Common myeloid progenitor, CD34-positive (primary cell): ENCODE data around the gene PLEKHA8.

Source experiments
- CTCF ChIA-PET: fragments of 350-600 bp; sonication (Branson Sonifier 250); formaldehyde crosslinking; loops from one replicate; lab custom pipeline; 2021; ENCODE audit warnings: antibody characterized with exemption; lab: Charles Lee
- POLR2A ChIA-PET: fragments of 350-600 bp; sonication (Branson Sonifier 250); formaldehyde crosslinking; loops from one replicate; lab custom pipeline; 2021; ENCODE audit warnings: antibody characterized with exemption; lab: Charles Lee
- DNase-seq, 3 donors: peaks; one replicate each; pipeline versions ENCODE4 v3.0.0 to v3.0.0-alpha.2; 2013
- H3K27ac ChIP-seq, 2 experiments: 1 replicate in 1 of 2; 2 replicates in 1 of 2; pipeline ENCODE4 v1.7.0; 2013; ENCODE audit warnings: inconsistent platforms in 2 of 2, low read length in 2 of 2, mild to moderate bottlenecking in 2 of 2, low read depth in 1 of 2, moderate library complexity in 1 of 2; ENCODE audit not compliant: severe bottlenecking in 2 of 2, insufficient read depth in 1 of 2, poor library complexity in 1 of 2
- H3K27me3 ChIP-seq, 5 experiments: replicated peaks in 2 of 5; 1 replicate in 3 of 5; 2 replicates in 2 of 5; pipeline versions ENCODE4 v1.6.1 to v1.7.0; 2013; ENCODE audit warnings: low read length in 4 of 5, mild to moderate bottlenecking in 2 of 5, moderate library complexity in 2 of 5, inconsistent platforms in 1 of 5; ENCODE audit not compliant: insufficient read depth in 5 of 5, control insufficient read depth in 4 of 5
- H3K36me3 ChIP-seq, 4 experiments: 1 replicate in 2 of 4; 2 replicates in 2 of 4; pipeline versions ENCODE4 v1.6.1 to v1.7.0; 2013; ENCODE audit warnings: low read length in 3 of 4, control low read depth in 1 of 4, mild to moderate bottlenecking in 1 of 4; ENCODE audit not compliant: control insufficient read depth in 4 of 4, insufficient read depth in 4 of 4
- H3K4me1 ChIP-seq, 4 experiments: 1 replicate in 3 of 4; 2 replicates in 1 of 4; pipeline versions ENCODE4 v1.6.1 to v1.7.1; 2013; ENCODE audit warnings: low read length in 3 of 4, mild to moderate bottlenecking in 3 of 4, control low read depth in 1 of 4, inconsistent platforms in 1 of 4, moderate library complexity in 1 of 4; ENCODE audit not compliant: control insufficient read depth in 4 of 4, insufficient read depth in 4 of 4; ENCODE audit errors: control extremely low read depth in 1 of 4
- H3K4me3 ChIP-seq, 7 experiments: 1 replicate in 4 of 7; 2 replicates in 3 of 7; pipeline versions ENCODE4 v1.5.1 to v1.7.0; 2013; ENCODE audit warnings: mild to moderate bottlenecking in 7 of 7, low read length in 6 of 7, moderate library complexity in 6 of 7, inconsistent platforms in 2 of 7, low read depth in 2 of 7, control low read depth in 1 of 7; ENCODE audit not compliant: insufficient read depth in 4 of 7, control insufficient read depth in 1 of 7; ENCODE audit errors: extremely low read depth in 1 of 7
- H3K9me3 ChIP-seq, 5 experiments: 1 replicate in 4 of 5; 2 replicates in 1 of 5; pipeline versions ENCODE4 v1.6.1 to v1.7.1; 2013; ENCODE audit warnings: low read length in 4 of 5, mild to moderate bottlenecking in 2 of 5, inconsistent platforms in 1 of 5, low read depth in 1 of 5, moderate library complexity in 1 of 5; ENCODE audit not compliant: control insufficient read depth in 4 of 5, insufficient read depth in 2 of 5; ENCODE audit errors: control extremely low read depth in 1 of 5
- WGBS: methylation state at CpG from one replicate; pipeline ENCODE4 v1.1.5; 2013; ENCODE audit not compliant: insufficient coverage; 5-methylcytosine and 5-hydroxymethylcytosine counted together

The PLEKHA8 gene

GRCh38 chr7:30117896-30118295, 89.7 kb downstream of the PLEKHA8 start:
- Histone ChIP-seq H3K4me1 (no peaks in the 10 kb centered on the region), H3K9me3 (peaks cover 2 to 6% (median 4%) of the 10 kb centered on the region in 5 experiments), H3K27ac (no peak overlapping the region), H3K27me3 (no peaks in the 10 kb centered on the region), H3K36me3 (no peaks in the 10 kb centered on the region), H3K4me3 (no peak overlapping the region)
- ChIA-PET CTCF (interaction anchor here (1.2 kb wide), 1 partner anchor 41 kb away, joined by 3 read pairs; no protein-coding TSS in a partner anchor), POLR2A (interaction anchor here (0.5 kb wide), 1 partner anchor 17 kb away, joined by 3 read pairs; the partner anchor contains the start of gene MTURN)
- no peak for DNase-seq
- WGBS: 95% methylated on average over 4 of the region's 4 CpGs

GRCh38 chr7:30119890-30120577, 91.8 kb downstream of the PLEKHA8 start:
- no peak for DNase-seq
- no peak overlapping the region for H3K27ac ChIP-seq
- ChIA-PET CTCF (interaction anchor here (1.4 kb wide), 1 partner anchor 12 kb away, joined by 3 read pairs; no protein-coding TSS in a partner anchor), POLR2A (no interaction called here)
- WGBS: 79% methylated on average over 3 of the region's 4 CpGs
- H3K36me3 ChIP-seq: no peaks in the 10 kb centered on the region
- no peaks in the 10 kb centered on the region for H3K27me3 ChIP-seq
- H3K4me3 ChIP-seq: no peak overlapping the region
- H3K4me1 ChIP-seq: no peaks in the 10 kb centered on the region
- no peaks in the 10 kb centered on the region for H3K9me3 ChIP-seq

- H3K27ac ChIP-seq: peak overlapping the region; percentile 29 to 59
- peak in 2 of 3 donors; percentile 52 to 73 for DNase-seq
- peaks cover 0 to 9% (median 2%) of the 10 kb centered on the region in 4 experiments for H3K36me3 ChIP-seq
- peak overlapping the region; percentile 74 to 97 (median 88) for H3K4me3 ChIP-seq
- H3K27me3 ChIP-seq: no peaks in the 10 kb centered on the region
- peaks cover 3 to 50% (median 27%) of the 10 kb centered on the region in 4 experiments for H3K4me1 ChIP-seq
- POLR2A ChIA-PET: interaction anchor here (0.6 to 4.0 kb wide), 8 partner anchors 8 to 1887 kb away, joined by 3 to 31 read pairs (median 3); no protein-coding TSS in a partner anchor
- H3K9me3 ChIP-seq: no peaks in the 10 kb centered on the region
- WGBS: 18% methylated on average over 9 of the region's 13 CpGs
- CTCF ChIA-PET: interaction anchor here (0.8 to 2.2 kb wide), 10 partner anchors 9 to 256 kb away, joined by 3 to 10 read pairs (median 4); no protein-coding TSS in a partner anchor
Measured at GRCh38 chr7:30133736-30134610, 105.8 kb downstream of the PLEKHA8 start.

GRCh38 chr7:30134611-30135300, 106.5 kb downstream of the PLEKHA8 start, which contains the start of gene MTURN:
Gene MTURN, plus strand, starts transcription at chr7:30134986. Its CDS starts 151 bp downstream, at chr7:30135137.
- H3K9me3 ChIP-seq: no peaks in the 10 kb centered on the region
- peaks cover 3 to 56% (median 29%) of the 10 kb centered on the region in 4 experiments for H3K4me1 ChIP-seq
- under 1% methylated on average over 71 of the region's 99 CpGs for WGBS
- ChIA-PET CTCF (interaction anchor here (0.8 to 2.2 kb wide), 9 partner anchors 8 to 60 kb away, joined by 3 to 10 read pairs (median 4); no protein-coding TSS in a partner anchor), POLR2A (interaction anchor here (0.6 to 4.0 kb wide), 10 partner anchors 8 to 1888 kb away, joined by 3 to 31 read pairs (median 3); no protein-coding TSS in a partner anchor)
- H3K27ac ChIP-seq: peak within 1 kb of the TSS; percentile 91 to 94
- peak; percentile 90 to 92 (median 90) for DNase-seq
- H3K27me3 ChIP-seq: no peaks in the 10 kb centered on the region
- H3K4me3 ChIP-seq: peak within 1 kb of the TSS; percentile 74 to 97 (median 88)
- peaks cover 0 to 17% (median 4%) of the 10 kb centered on the region in 4 experiments for H3K36me3 ChIP-seq

GRCh38 chr7:30135301-30136116, 107.3 kb downstream of the PLEKHA8 start:
- no peaks in the 10 kb centered on the region for H3K27me3 ChIP-seq
- POLR2A ChIA-PET: interaction anchor here (0.6 to 4.0 kb wide), 5 partner anchors 11 to 103 kb away, joined by 3 to 31 read pairs (median 4); no protein-coding TSS in a partner anchor
- H3K36me3 ChIP-seq: peaks cover 0 to 23% (median 4%) of the 10 kb centered on the region in 4 experiments
- peaks cover 3 to 62% (median 30%) of the 10 kb centered on the region in 4 experiments for H3K4me1 ChIP-seq
- no peaks in the 10 kb centered on the region for H3K9me3 ChIP-seq
- peak overlapping the region; percentile 74 to 97 (median 88) for H3K4me3 ChIP-seq
- WGBS: 0% methylated on average over 64 of the region's 93 CpGs
- CTCF ChIA-PET: interaction anchor here (1.3 to 2.1 kb wide), 5 partner anchors 11 to 61 kb away, joined by 3 to 8 read pairs (median 4); no protein-coding TSS in a partner anchor
- H3K27ac ChIP-seq: peak overlapping the region; percentile 91 to 94
- peak in 2 of 3 donors; percentile 57 to 65 for DNase-seq
